Heart left ventricle (tissue), 13 donors: ENCODE data around the gene TP53TG5.

ENCODE experiments used
- POLR2A ChIP-seq, 2 donors: fragments of 450-650 bp; IDR thresholded peaks; one replicate each; pipeline ENCODE4 v1.6.1; 2017; ENCODE audit warnings: antibody characterized with exemption in 2 of 2, mild to moderate bottlenecking in 2 of 2, moderate library complexity in 2 of 2
- TF ChIP-seq, protein P1 (sequence below), 12 donors: fragments of 200-600 bp; sonication (generic) in 4 of 12; IDR thresholded peaks; one replicate each; pipeline versions ENCODE4 v1.5.0 to v1.8.0; 2018 to 2022; ENCODE audit warnings: antibody characterized with exemption in 12 of 12, mild to moderate bottlenecking in 5 of 12
- donor health status: ischemic (EF 13 %, LVEDD 7.1; RV severe dilation, severe dysfunction).
- donor health status: DM: no; HTN: yes; CAD: no.
- donor health status: DM: no; HTN: no; CAD: no.
- donor health status: ischemic (EF 25% LVEDD 6.9; RV normal size, moderate dysfunction).
- donor health status: ischemic (EF 25% LVEDD 5.7; RV mildly dilated, moderate dysfunction).
- donor health status: ischemic (EF 35%, LVEDD 5.7; RV mildly dilated, moderate dysfunction).
- donor health status: nonischemic (EF 11% LVEDD 7.7; RV severe dilation, severe dysfunction).
- donor health status: DM: yes; HTN: yes; CAD: no.
- donor health status: PGD.
- donor health status: ischemic (EF 29% LVEDD 5.4; RV normal size, mild dysfunction).
- donor health status: nonischemic (EF 23%, LVEDD 6.1; RV moderate dilation, normal function).

DNA sequence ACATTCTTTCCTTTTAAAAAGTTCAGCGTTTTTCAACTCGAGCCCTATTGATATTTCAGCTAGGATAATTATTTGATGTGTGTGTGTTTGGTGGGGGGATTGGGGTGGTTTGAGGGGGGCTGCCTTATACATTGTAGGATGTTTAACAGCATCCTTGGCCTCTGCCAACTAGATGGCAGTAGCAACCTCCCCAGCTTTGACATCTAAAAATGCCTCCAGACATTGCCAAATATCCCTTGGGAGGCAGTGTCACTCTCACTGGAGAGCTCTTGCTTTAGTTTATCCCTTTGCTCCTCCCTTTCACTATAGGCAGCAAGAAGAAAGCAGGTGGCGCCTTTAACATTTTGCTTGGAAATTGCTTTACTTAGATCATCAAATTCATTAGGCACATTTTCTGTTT is 14.6 kb upstream of the TP53TG5 start:
- TF ChIP-seq, protein P1, sequence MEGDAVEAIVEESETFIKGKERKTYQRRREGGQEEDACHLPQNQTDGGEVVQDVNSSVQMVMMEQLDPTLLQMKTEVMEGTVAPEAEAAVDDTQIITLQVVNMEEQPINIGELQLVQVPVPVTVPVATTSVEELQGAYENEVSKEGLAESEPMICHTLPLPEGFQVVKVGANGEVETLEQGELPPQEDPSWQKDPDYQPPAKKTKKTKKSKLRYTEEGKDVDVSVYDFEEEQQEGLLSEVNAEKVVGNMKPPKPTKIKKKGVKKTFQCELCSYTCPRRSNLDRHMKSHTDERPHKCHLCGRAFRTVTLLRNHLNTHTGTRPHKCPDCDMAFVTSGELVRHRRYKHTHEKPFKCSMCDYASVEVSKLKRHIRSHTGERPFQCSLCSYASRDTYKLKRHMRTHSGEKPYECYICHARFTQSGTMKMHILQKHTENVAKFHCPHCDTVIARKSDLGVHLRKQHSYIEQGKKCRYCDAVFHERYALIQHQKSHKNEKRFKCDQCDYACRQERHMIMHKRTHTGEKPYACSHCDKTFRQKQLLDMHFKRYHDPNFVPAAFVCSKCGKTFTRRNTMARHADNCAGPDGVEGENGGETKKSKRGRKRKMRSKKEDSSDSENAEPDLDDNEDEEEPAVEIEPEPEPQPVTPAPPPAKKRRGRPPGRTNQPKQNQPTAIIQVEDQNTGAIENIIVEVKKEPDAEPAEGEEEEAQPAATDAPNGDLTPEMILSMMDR (IDR thresholded peaks at IDR 0.05) = peak in 5 of 12 donors; percentile 5 to 33 (median 13)
- TF ChIP-seq POLR2A (IDR thresholded peaks at IDR 0.05) = no peak
